B cell (primary cell): ENCODE results near the gene FGF11. TPM values are rescaled to one million over a fixed set of nuclear protein-coding genes. Genes with fewer than 3 reads are reported as not detected.

Source experiments
- ATAC-seq: fragments of 200-7000 bp; cut with Tn5 transposase; one replicate; pipeline ENCODE4 v1.10.0; 2021; ENCODE audit warnings: low read depth, mild to moderate bottlenecking, moderate number of reproducible peaks, moderate library complexity
- CTCF ChIA-PET: fragments of 350-600 bp; sonication (Branson Sonifier 250); formaldehyde crosslinking; loops from one replicate; lab custom pipeline; 2021; ENCODE audit warnings: antibody characterized with exemption, inconsistent platforms; lab: Charles Lee
- POLR2A ChIA-PET: fragments of 350-600 bp; sonication (Branson Sonifier 250); formaldehyde crosslinking; loops from one replicate; lab custom pipeline; 2021; ENCODE audit warnings: antibody characterized with exemption; lab: Charles Lee
- DNase-seq: peaks from one replicate; pipeline ENCODE4 v3.0.0; 2013
- H2AFZ ChIP-seq: 2 replicates; pipeline ENCODE4 v1.6.1; 2012; ENCODE audit warnings: mild to moderate bottlenecking, low read depth, low read length; ENCODE audit not compliant: insufficient read depth, poor library complexity, severe bottlenecking
- H3K27ac ChIP-seq, 2 donors: 1 replicate in 1 of 2; 2 replicates in 1 of 2; pipeline ENCODE4 v1.5.1; 2012 to 2013; ENCODE audit warnings: low read length in 2 of 2, mild to moderate bottlenecking in 2 of 2, moderate library complexity in 1 of 2
- H3K27me3 ChIP-seq, 4 experiments: fragments of 200-600 bp in 1 of 4; sonication (generic) in 1 of 4; replicated peaks in 1 of 4; 1 replicate in 2 of 4; 2 replicates in 2 of 4; pipeline versions ENCODE4 v1.6.1 to v1.7.0; 2013 to 2016; ENCODE audit warnings: low read length in 3 of 4, mild to moderate bottlenecking in 2 of 4, mixed read lengths in 1 of 4, moderate library complexity in 1 of 4; ENCODE audit not compliant: insufficient read depth in 4 of 4, control insufficient read depth in 3 of 4; ENCODE audit errors: control extremely low read depth in 1 of 4
- H3K36me3 ChIP-seq, 2 experiments: replicated peaks in 1 of 2; 1 replicate in 1 of 2; 2 replicates in 1 of 2; pipeline versions ENCODE4 v1.6.1 to v1.7.1; 2013; ENCODE audit warnings: low read length in 1 of 2; ENCODE audit not compliant: insufficient read depth in 2 of 2, control insufficient read depth in 1 of 2; ENCODE audit errors: control extremely low read depth in 1 of 2, extremely low read depth in 1 of 2
- H3K4me1 ChIP-seq, 2 donors: fragments of 200-600 bp in 1 of 2; sonication (generic) in 1 of 2; 1 replicate in 1 of 2; 2 replicates in 1 of 2; pipeline versions ENCODE4 v1.5.1 to v1.6.1; 2013 to 2017; ENCODE audit warnings: low read length in 2 of 2; ENCODE audit not compliant: control insufficient read depth in 2 of 2, insufficient read depth in 2 of 2
- H3K4me2 ChIP-seq: replicated peaks from 2 replicates; pipeline ENCODE3; 2012; ENCODE audit warnings: mild to moderate bottlenecking, low read depth, low read length; ENCODE audit not compliant: poor library complexity, severe bottlenecking
- H3K4me3 ChIP-seq, 5 experiments: fragments of 200-600 bp in 1 of 5; sonication (generic) in 1 of 5; 1 replicate in 3 of 5; 2 replicates in 2 of 5; pipeline versions ENCODE4 v1.5.1 to v1.7.0; 2011 to 2016; ENCODE audit warnings: low read length in 4 of 5, mild to moderate bottlenecking in 4 of 5, low read depth in 2 of 5, control low read depth in 1 of 5, moderate library complexity in 1 of 5; ENCODE audit not compliant: insufficient read depth in 1 of 5; ENCODE audit errors: control extremely low read depth in 1 of 5, extremely low read depth in 1 of 5
- H3K79me2 ChIP-seq: fragments of 200-600 bp; sonication (generic); one replicate; pipeline ENCODE4 v1.6.0; 2016; ENCODE audit warnings: low read length; ENCODE audit not compliant: control insufficient read depth, insufficient read depth
- H3K9ac ChIP-seq: fragments of 200-600 bp; sonication (generic); 2 replicates; pipeline ENCODE4 v1.6.1; 2017; ENCODE audit warnings: mild to moderate bottlenecking, low read length, moderate library complexity
- H3K9me3 ChIP-seq, 3 donors: one replicate each; pipeline versions ENCODE4 v1.6.1 to v1.7.1; 2013; ENCODE audit warnings: low read length in 2 of 3; ENCODE audit not compliant: control insufficient read depth in 2 of 3, insufficient read depth in 1 of 3; ENCODE audit errors: control extremely low read depth in 1 of 3
- H4K20me1 ChIP-seq: 2 replicates; pipeline ENCODE4 v1.6.0; 2012; ENCODE audit warnings: mild to moderate bottlenecking, low read length; ENCODE audit not compliant: insufficient read depth, control insufficient read depth, poor library complexity, severe bottlenecking
- H3K27ac Mint-ChIP-seq: one replicate; pipeline ENCODE4 v1.8.0; 2021; ENCODE audit warnings: mixed read lengths
- H3K27me3 Mint-ChIP-seq: one replicate; pipeline ENCODE4 v1.8.0; 2021; ENCODE audit warnings: mixed read lengths
- H3K4me1 Mint-ChIP-seq: one replicate; pipeline ENCODE4 v1.8.0; 2021; ENCODE audit warnings: mixed read lengths
- H3K4me3 Mint-ChIP-seq: one replicate; pipeline ENCODE4 v1.8.0; 2021; ENCODE audit warnings: mixed read lengths
- H3K9me3 Mint-ChIP-seq: one replicate; pipeline ENCODE4 v1.8.0; 2022; ENCODE audit warnings: mixed read lengths; ENCODE audit not compliant: insufficient read depth
- EZH2 ChIP-seq: IDR thresholded peaks from 2 replicates; pipeline ENCODE4 v1.6.1; 2012; ENCODE audit warnings: borderline replicate concordance, low read depth, mild to moderate bottlenecking, moderate library complexity, low read length; ENCODE audit not compliant: insufficient read depth, poor library complexity, severe bottlenecking
- WGBS: methylation state at CpG from one replicate; pipeline ENCODE4 v1.1.5; 2013; ENCODE audit warnings: missing lambda C conversion rate; ENCODE audit not compliant: insufficient coverage; 5-methylcytosine and 5-hydroxymethylcytosine counted together
- intact Hi-C: fragments of 100-400 bp; cut with micrococcal nuclease; formaldehyde crosslinking; loops from one replicate; pipeline ENCODE4 v1.10.0; 2022
- polyA plus RNA-seq: library from polyadenylated mRNA; depleted of rRNA; stranded (reverse); fragments of >200 nt; gene quantifications from 2 replicates; pipeline ENCODE4 v1.2.3, GENCODE V29; 2012
- total RNA-seq, 2 donors: library from RNA; stranded (reverse); fragments of 120-200 nt in 1 of 2; gene quantifications; 1 replicate in 1 of 2; 2 replicates in 1 of 2; pipeline versions ENCODE4 v1.2.3 to v1.2.4, GENCODE V29; 2013 to 2022
- TF ChIP-seq, protein P1 (sequence below): fragments of 200-600 bp; IDR thresholded peaks from one replicate; pipeline ENCODE4 v1.8.0; 2022; ENCODE audit warnings: antibody characterized with exemption, mild to moderate bottlenecking

Gene FGF11
- total and polyA plus RNA-seq, 2 donors (not counting 1 experiment from before 2014, with no cell fraction given) = 2.7 to 4.6 TPM

DNA sequence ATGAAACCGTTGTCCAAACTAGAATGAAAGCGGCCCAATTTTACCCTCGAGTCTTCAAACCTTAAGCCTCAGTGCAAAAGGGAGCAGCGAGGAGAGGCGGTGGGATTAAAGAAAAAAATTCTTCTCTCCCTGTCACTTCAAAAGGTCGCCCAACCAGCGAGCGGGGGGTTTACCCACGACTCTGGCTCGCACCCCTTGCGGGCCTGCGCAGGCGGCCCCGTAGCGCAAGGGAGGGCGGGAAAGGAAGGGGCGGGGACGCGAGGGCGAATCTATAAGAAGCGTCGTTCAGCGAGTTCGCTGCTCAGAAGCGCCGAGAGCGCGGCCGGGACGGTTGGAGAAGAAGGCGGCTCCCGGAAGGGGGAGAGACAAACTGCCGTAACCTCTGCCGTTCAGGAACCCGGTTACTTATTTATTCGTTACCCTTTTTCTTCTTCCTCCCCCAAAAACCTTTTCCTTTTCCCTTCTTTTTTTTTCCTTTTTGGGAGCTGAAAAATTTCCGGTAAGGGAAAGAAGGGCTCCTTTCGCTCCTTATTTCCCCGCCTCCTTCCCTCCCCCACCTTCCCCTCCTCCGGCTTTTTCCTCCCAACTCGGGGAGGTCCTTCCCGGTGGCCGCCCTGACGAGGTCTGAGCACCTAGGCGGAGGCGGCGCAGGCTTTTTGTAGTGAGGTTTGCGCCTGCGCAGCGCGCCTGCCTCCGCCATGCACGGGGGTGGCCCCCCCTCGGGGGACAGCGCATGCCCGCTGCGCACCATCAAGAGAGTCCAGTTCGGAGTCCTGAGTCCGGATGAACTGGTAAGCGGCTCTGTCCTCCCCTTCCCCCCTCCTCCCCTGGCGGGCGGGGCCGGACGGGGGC is 45.0 kb downstream of the FGF11 start, which contains the start of gene POLR2A:
TSS of gene POLR2A (plus strand) at position 300 of the 852 bp plus-strand sequence.
- Histone ChIP-seq H2AFZ (peak within 1 kb of the TSS; percentile 78), H3K4me3 (peak within 1 kb of the TSS; percentile 80 to 100 (median 97)), H3K9me3 (no peaks in the 10 kb centered on the region), H3K27ac (peak within 1 kb of the TSS; percentile 100), H3K4me2 (peak within 1 kb of the TSS; percentile 95), H4K20me1 (peaks cover 41% of the 10 kb centered on the region), H3K4me1 (peaks cover 29 to 53% of the 10 kb centered on the region in 2 donors), H3K9ac (peak within 1 kb of the TSS; percentile 98), H3K27me3 (no peaks in the 10 kb centered on the region), H3K36me3 (peaks cover 2 to 10% of the 10 kb centered on the region in 2 experiments), H3K79me2 (peaks cover 92% of the 10 kb centered on the region)
- TF ChIP-seq EZH2 = no peak
- TF ChIP-seq, protein P1, sequence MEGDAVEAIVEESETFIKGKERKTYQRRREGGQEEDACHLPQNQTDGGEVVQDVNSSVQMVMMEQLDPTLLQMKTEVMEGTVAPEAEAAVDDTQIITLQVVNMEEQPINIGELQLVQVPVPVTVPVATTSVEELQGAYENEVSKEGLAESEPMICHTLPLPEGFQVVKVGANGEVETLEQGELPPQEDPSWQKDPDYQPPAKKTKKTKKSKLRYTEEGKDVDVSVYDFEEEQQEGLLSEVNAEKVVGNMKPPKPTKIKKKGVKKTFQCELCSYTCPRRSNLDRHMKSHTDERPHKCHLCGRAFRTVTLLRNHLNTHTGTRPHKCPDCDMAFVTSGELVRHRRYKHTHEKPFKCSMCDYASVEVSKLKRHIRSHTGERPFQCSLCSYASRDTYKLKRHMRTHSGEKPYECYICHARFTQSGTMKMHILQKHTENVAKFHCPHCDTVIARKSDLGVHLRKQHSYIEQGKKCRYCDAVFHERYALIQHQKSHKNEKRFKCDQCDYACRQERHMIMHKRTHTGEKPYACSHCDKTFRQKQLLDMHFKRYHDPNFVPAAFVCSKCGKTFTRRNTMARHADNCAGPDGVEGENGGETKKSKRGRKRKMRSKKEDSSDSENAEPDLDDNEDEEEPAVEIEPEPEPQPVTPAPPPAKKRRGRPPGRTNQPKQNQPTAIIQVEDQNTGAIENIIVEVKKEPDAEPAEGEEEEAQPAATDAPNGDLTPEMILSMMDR = no peak
- WGBS = under 1% methylated on average over 51 of the region's 64 CpGs
- Mint-ChIP-seq H3K27me3 (no peaks in the 10 kb centered on the region), H3K4me3 (peak within 1 kb of the TSS; percentile 99), H3K4me1 (peaks cover 71% of the 10 kb centered on the region), H3K27ac (peak within 1 kb of the TSS; percentile 100), H3K9me3 (no peaks in the 10 kb centered on the region)
- CTCF ChIA-PET = interaction anchor here (0.8 to 3.5 kb wide), 10 partner anchors 27 to 439 kb away, joined by 3 to 19 read pairs (median 6); partner anchors contain the start of genes CHRNB1, SENP3 and TMEM102
- DNase-seq (peak; percentile 99), ATAC-seq (peak; percentile 63)
- POLR2A ChIA-PET = interaction anchor here (0.6 to 3.0 kb wide), 22 partner anchors 28 to 351 kb away, joined by 3 to 27 read pairs (median 5); partner anchors contain the start of genes GABARAP, NEURL4, PLSCR3 and SENP3
- intact Hi-C loops = loop anchor here (1.0 kb wide), 6 partner anchors 29 to 177 kb away; partner anchors contain the start of genes EIF5A, SENP3 and TMEM102
